GM18907 (cell line): ENCODE results near the gene CERS6.
"Not testable (repeated sequence)": the region's sequence is repeated elsewhere in the genome, so short reads cannot be mapped to it uniquely, and the experiment has no call there.

Experiments
- ATAC-seq: cut with Tn5 transposase; IDR thresholded peaks from one replicate; pipeline ENCODE4 v1.9.1; 2021; ENCODE audit warnings: mild to moderate bottlenecking, moderate library complexity; ENCODE audit not compliant: unreplicated experiment

Gene CERS6

DNA sequence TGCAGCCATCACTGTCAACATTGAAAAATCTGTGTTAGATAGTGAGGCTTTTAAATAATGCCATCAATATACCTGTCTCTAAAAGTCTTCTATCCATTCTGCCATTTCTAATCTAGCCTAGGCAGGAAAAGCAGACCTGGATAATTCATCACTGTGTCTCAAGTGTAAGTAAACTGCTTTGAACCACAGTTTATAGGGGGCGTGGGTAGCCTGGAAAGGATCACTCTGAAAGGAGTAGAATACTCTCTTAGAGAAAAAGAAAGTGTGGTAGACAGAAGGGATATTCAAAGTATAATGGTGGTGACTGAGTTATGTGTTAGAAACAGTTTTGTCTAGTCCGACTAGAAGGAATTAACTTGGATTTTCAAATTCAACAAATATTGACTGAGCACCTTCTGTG, 40.8 kb downstream of the CERS6 start:
- no peak for ATAC-seq

- ATAC-seq: no peak
These were observed 43.4 kb downstream of the CERS6 start for GRCh38 chr2:168499500-168499899.

DNA sequence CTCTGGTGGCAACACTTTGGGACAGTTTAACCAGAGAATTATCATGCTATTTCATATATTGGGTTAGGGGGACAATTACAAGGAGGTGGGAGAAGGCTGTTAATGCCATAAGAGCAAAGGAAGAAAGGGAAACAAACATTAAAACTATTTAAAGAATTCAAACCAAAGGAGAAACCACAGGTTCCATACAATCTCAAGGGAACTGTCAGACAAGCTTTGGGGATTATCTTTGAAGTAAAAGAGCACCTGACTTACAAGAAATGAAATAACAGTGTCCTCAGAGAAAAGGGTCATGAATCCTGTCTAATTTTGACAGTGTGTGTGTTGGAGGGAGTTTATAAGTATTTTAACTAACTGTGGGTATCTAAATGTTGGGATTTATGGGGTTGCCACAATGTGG, 44.4 kb downstream of the CERS6 start:
- ATAC-seq: no peak

GRCh38 chr2:168501466-168502065, 45.5 kb downstream of the CERS6 start:
- ATAC-seq: no peak

GRCh38 chr2:168502852-168503251, 46.8 kb downstream of the CERS6 start:
- not testable (repeated sequence) for ATAC-seq

- ATAC-seq: no peak
These were observed 47.8 kb downstream of the CERS6 start for GRCh38 chr2:168503901-168504300.

- ATAC-seq: no peak
These were observed 48.3 kb downstream of the CERS6 start for GRCh38 chr2:168504323-168504722.

GRCh38 chr2:168510125-168510756, 54.2 kb downstream of the CERS6 start:
- no peak for ATAC-seq

DNA sequence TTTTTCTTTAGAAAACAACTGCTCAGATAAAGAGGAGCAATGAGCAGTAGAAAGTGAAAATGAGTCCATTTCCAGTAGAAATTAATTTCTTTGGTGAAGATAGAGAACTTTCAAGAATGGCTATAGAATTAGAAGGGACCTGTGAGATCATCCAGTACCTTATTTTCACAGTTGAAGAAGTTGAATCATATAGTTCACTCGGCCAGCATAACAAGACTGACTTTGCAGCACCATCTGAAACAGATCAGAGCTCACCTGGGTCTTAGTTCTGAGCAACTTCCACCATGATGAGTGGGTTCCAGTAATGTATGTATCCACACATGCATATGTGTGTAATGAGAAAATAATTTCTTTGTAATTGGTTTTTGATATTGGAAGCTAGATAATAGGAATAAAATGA, 58.6 kb downstream of the CERS6 start:
- no peak for ATAC-seq

GRCh38 chr2:168515502-168515901, 59.4 kb downstream of the CERS6 start:
- ATAC-seq: no peak

GRCh38 chr2:168517816-168518215, 61.7 kb downstream of the CERS6 start:
- no peak for ATAC-seq

DNA sequence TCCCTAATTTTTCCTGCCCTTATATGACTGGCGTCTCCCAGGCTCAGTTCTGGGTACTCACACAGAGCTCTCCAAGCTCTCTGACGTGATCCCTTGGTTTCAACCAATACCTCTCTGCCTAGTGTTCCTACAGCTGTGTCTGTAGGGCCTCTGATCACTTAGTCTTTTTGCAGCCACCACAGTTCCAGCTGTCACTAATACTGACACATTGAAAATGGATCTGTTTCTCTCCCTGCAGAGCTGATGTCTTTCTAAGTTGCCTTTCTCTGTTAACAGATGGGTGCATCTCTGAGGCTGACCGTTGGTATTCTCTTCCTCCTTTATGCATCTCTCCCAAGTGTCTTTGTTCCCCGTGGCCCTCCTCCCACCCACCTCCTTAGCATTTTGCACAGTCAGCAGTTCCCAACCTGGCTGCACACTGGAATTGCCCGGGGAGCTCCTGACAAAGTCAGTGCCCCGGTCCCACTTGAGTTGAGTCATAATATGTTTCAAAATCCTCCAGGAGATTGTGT, 62.5 kb downstream of the CERS6 start:
- no peak for ATAC-seq

DNA sequence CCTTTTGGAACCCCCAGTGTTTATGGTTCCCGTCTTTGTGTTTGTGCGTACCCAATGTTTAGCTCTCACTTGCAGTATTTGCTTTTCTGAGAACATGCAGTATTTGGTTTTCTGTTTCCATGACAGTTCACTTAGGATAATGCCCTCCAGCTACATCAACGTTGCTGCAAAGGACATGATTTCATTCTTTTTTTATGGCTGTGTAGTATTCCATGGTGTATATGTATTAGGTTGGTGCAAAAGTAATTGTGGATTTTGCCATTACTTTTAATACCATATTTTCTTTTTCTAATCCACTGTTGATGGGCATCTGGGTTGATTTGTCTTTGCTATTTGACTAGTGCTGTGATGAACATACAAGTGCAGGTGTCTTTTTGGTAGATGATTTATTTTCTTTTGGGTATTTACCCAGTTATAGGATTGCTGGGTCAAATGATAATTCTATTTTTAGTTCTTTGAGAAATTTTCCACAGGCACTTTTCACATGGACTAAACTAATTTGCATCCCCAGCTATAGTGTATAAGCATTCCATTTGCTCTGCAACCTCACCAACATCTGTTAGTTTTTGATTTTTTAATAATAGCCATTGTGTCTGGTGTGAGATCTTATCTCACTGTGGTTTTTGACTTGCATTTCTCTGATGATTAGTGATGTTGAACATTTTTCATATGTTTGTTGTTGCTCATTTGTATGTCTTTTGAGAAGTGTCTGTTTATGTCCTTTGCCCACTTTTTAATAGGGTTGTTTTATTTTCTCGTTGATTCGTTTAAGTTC, 63.6 kb downstream of the CERS6 start:
- ATAC-seq: no peak

- ATAC-seq: no peak
These were observed 65.1 kb downstream of the CERS6 start for GRCh38 chr2:168521053-168521741.

- ATAC-seq: no peak
These were observed 66.4 kb downstream of the CERS6 start for GRCh38 chr2:168522446-168522845.

- no peak for ATAC-seq
These were observed 67.9 kb downstream of the CERS6 start for GRCh38 chr2:168524005-168524404.

DNA sequence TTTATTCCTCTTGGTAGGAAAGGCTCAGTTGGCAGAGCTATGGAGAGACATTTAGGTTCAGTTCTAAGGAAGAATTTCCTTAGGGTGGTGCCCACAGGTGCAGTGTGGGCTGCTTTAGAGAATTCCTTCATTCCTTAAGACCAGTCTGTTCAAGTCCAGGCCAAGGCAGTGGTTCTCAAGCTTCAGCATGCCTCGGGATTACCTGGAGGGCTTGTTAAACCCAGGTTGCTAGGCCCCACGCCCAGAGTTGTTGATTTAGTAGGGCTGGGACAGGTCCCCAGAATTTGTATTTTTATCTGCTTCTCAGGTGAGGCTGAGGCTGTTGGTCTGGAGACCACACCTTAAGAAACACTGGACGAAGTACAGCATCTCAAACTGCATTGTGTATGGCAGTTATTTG, 68.9 kb downstream of the CERS6 start:
- ATAC-seq: no peak

- no peak for ATAC-seq
These were observed 69.8 kb downstream of the CERS6 start for GRCh38 chr2:168525716-168526446.

GRCh38 chr2:168526641-168527040, 70.6 kb downstream of the CERS6 start:
- no peak for ATAC-seq

DNA sequence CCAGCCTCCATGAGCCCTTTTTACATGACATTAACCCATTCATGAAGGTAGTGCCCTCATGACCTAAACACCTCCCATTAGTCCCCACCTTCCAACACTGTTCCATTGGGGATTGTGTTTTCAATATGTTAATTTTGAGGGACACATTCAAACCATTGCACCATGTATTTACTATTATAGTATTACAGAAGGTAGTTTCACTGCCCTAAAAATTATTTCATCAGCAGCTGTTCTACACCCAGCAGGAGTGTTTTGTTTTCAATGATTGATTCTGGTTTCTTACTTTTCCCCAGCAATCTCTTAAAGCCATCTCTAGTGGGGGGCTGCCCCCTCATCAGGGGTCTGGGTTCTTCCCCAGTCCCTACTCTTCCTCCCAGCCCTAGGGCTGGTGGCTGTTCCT, 71.9 kb downstream of the CERS6 start:
- ATAC-seq: no peak

- ATAC-seq: no peak
These were observed 72.4 kb downstream of the CERS6 start for GRCh38 chr2:168528469-168528868.
